Left colon (tissue), 2 donors: ENCODE measurements around the gene TIMP3. TPM values are rescaled to one million over a fixed set of nuclear protein-coding genes. Genes with fewer than 3 reads are reported as not detected.

Source experiments
- ATAC-seq: fragments of 200-7000 bp; cut with Tn5 transposase; one replicate; pipeline ENCODE4 v1.9.1; 2020; ENCODE audit warnings: mild to moderate bottlenecking, moderate library complexity
- DNase-seq, 2 donors: peaks; one replicate each; pipeline ENCODE4 v3.0.0-alpha.2; 2020
- intact Hi-C, 2 donors: fragments of 100-400 bp; cut with DNase I in 1 of 2; cut with micrococcal nuclease in 1 of 2; formaldehyde crosslinking; loops; one replicate each; pipeline versions ENCODE4 v1.11.2 to v1.14.0; 2022; cut with DNase I, micrococcal nuclease
- total RNA-seq, 2 donors: library from RNA; stranded (reverse); fragmentation: NEBNext Ultra II Directional; extraction: Animal tissue kit (Norgen Biotek cat#: 25700); gene quantifications; one replicate each; pipeline ENCODE4 v1.2.1, GENCODE V29; 2021
- donor health status: DM: no; HTN: no; CAD: no.
- donor health status: DM: yes; HTN: yes; CAD: no.

TIMP3 gene
- total RNA-seq, 2 donors from 2014 or later, result 31.5 to 59.3 TPM

- intact Hi-C loops, result no loop called here
- no peak for ATAC-seq
- DNase-seq, result no peak
These were observed 18.9 kb downstream of the TIMP3 start for GRCh38 chr22:32820131-32821119.

- ATAC-seq (no peak), DNase-seq (no peak)
- intact Hi-C loops, result no loop called here
These were observed 20.8 kb downstream of the TIMP3 start for GRCh38 chr22:32822179-32822877.

GRCh38 chr22:32823024-32823730 is 21.7 kb downstream of the TIMP3 start:
- peak; percentile 80 for ATAC-seq
- DNase-seq, result peak in 1 of 2 donors; percentile 67
- intact Hi-C loops, result no loop called here

- DNase-seq (no peak), ATAC-seq (no peak)
- intact Hi-C loops, result no loop called here
These were observed 23.2 kb downstream of the TIMP3 start for GRCh38 chr22:32824531-32825312.

- no peak for ATAC-seq
- intact Hi-C loops, result no loop called here
- no peak for DNase-seq
These were observed 25.0 kb downstream of the TIMP3 start for GRCh38 chr22:32826537-32826936.

- DNase-seq, result no peak
- intact Hi-C loops, result no loop called here
- no peak for ATAC-seq
These were observed 25.6 kb downstream of the TIMP3 start for GRCh38 chr22:32827049-32827602.

- DNase-seq (no peak), ATAC-seq (no peak)
- intact Hi-C loops, result no loop called here
These were observed 26.6 kb downstream of the TIMP3 start for GRCh38 chr22:32828150-32828549.

- ATAC-seq (no peak), DNase-seq (no peak)
- intact Hi-C loops, result no loop called here
These were observed 27.1 kb downstream of the TIMP3 start for GRCh38 chr22:32828561-32828960.

- intact Hi-C loops, result no loop called here
- no peak for ATAC-seq
These were observed 27.9 kb downstream of the TIMP3 start for GRCh38 chr22:32829451-32829851.

GRCh38 chr22:32830473-32830872 is 29.0 kb downstream of the TIMP3 start:
- ATAC-seq (no peak), DNase-seq (no peak)
- intact Hi-C loops, result no loop called here

More at GRCh38 chr22:32829451-32829851, 27.9 kb downstream of the TIMP3 start:
- no peak for DNase-seq

- ATAC-seq, result no peak
- intact Hi-C loops, result no loop called here
- DNase-seq, result no peak
These were observed 29.5 kb downstream of the TIMP3 start for GRCh38 chr22:32830957-32831356.

GRCh38 chr22:32831584-32831983 is 30.1 kb downstream of the TIMP3 start:
- ATAC-seq, result no peak

GRCh38 chr22:32832174-32832573 is 30.7 kb downstream of the TIMP3 start:
- ATAC-seq (no peak), DNase-seq (no peak)
- intact Hi-C loops, result no loop called here

More at GRCh38 chr22:32831584-32831983, 30.1 kb downstream of the TIMP3 start:
- DNase-seq, result no peak
- intact Hi-C loops, result no loop called here

- intact Hi-C loops, result no loop called here
- ATAC-seq (peak; percentile 43), DNase-seq (no peak)
These were observed 35.0 kb downstream of the TIMP3 start for GRCh38 chr22:32836280-32837123.

- no peak for DNase-seq
- intact Hi-C loops, result no loop called here
- no peak for ATAC-seq
These were observed 35.6 kb downstream of the TIMP3 start for GRCh38 chr22:32837142-32837541.

- ATAC-seq, result no peak
- no peak for DNase-seq
- intact Hi-C loops, result no loop called here
These were observed 36.3 kb downstream of the TIMP3 start for GRCh38 chr22:32837803-32838202.

- intact Hi-C loops, result no loop called here
- ATAC-seq (no peak), DNase-seq (no peak)
These were observed 38.5 kb downstream of the TIMP3 start for GRCh38 chr22:32839831-32840584.
